Stomach (tissue), 9 donors: ENCODE results near the gene MSANTD2. TPM values are rescaled to one million over a fixed set of nuclear protein-coding genes. Genes with fewer than 3 reads are reported as not detected.

ENCODE experiments used
- DNase-seq, 2 donors: peaks; one replicate each; pipeline versions ENCODE4 v3.0.0 to v3.0.0-alpha.2; 2013 to 2019
- H3K27ac ChIP-seq, 5 donors: fragments of 200-600 bp in 4 of 5; sonication (generic) in 4 of 5; one replicate each; pipeline ENCODE4 v1.5.1; 2013 to 2019; ENCODE audit warnings: mild to moderate bottlenecking in 1 of 5, moderate library complexity in 1 of 5
- H3K27me3 ChIP-seq, 3 donors: fragments of 200-600 bp; sonication (generic); one replicate each; pipeline ENCODE4 v1.5.1; 2017 to 2019; ENCODE audit warnings: mixed run types in 1 of 3
- H3K36me3 ChIP-seq, 4 donors: fragments of 200-600 bp; sonication (generic); 1 replicate in 3 of 4; 2 replicates in 1 of 4; pipeline ENCODE4 v1.5.1; 2016 to 2019
- H3K4me1 ChIP-seq, 4 donors: fragments of 200-600 bp; sonication (generic); one replicate each; pipeline ENCODE4 v1.5.1; 2016 to 2019
- H3K4me3 ChIP-seq, 4 donors: fragments of 200-600 bp; sonication (generic) in 3 of 4; one replicate each; pipeline ENCODE4 v1.5.1; 2016 to 2019; ENCODE audit warnings: mild to moderate bottlenecking in 1 of 4
- H3K9me3 ChIP-seq, 4 donors: fragments of 200-600 bp; sonication (generic); one replicate each; pipeline ENCODE4 v1.5.1; 2016 to 2019
- EP300 ChIP-seq: sonication (generic); formaldehyde crosslinking; IDR thresholded peaks from one replicate; pipeline ENCODE4 v1.6.1; 2017; ENCODE audit warnings: antibody characterized with exemption
- POLR2A ChIP-seq, 4 donors: fragments of 450-650 bp; IDR thresholded peaks; one replicate each; pipeline ENCODE4 v1.6.1; 2016; ENCODE audit warnings: antibody characterized with exemption in 4 of 4, control low read depth in 2 of 4, mild to moderate bottlenecking in 1 of 4, moderate library complexity in 1 of 4
- POLR2AphosphoS5 ChIP-seq, 3 donors: sonication (generic); formaldehyde crosslinking; IDR thresholded peaks; one replicate each; pipeline ENCODE4 v1.6.1; 2016; ENCODE audit warnings: antibody characterized with exemption in 3 of 3
- WGBS, 5 donors: extraction: QIAGEN DNeasy Blood & Tissue Kit in 3 of 5; methylation state at CpG; one replicate each; pipeline versions ENCODE4 v1.1.5 to v1.1.7; 2013 to 2018; 5-methylcytosine and 5-hydroxymethylcytosine counted together
- intact Hi-C: fragments of 100-400 bp; cut with DNase I; formaldehyde crosslinking; loops from one replicate; pipeline ENCODE4 v1.15.1; 2023; ENCODE audit warnings: low total_unique reads
- polyA plus RNA-seq, 3 donors: library from polyadenylated mRNA; stranded (reverse); fragments of 200-250 nt; gene quantifications; one replicate each; pipeline ENCODE4 v1.2.3, GENCODE V29; 2013
- total RNA-seq, 5 donors: library from RNA; depleted of rRNA; stranded (reverse); fragments of >200 nt; gene quantifications; one replicate each; pipeline versions ENCODE4 v1.1.0 to v1.2.3, GENCODE V29; 2014 to 2016
- TF ChIP-seq, protein P1 (sequence below), 7 experiments: fragments of 450-650 bp in 4 of 7; fragments of 200-600 bp in 3 of 7; sonication (generic) in 3 of 7; IDR thresholded peaks; one replicate each; pipeline ENCODE4 v1.5.1; 2016 to 2019; ENCODE audit warnings: antibody characterized with exemption in 7 of 7, control low read depth in 2 of 7, mild to moderate bottlenecking in 1 of 7
- donor health status: healthy with polysubstance abuse.
- donor health status: Bipolar disorder and iron deficiency.
- donor health status: healthy.

Gene MSANTD2
- total and polyA plus RNA-seq, 8 donors, result 2.8 to 40.2 (median 8.3) TPM

DNA sequence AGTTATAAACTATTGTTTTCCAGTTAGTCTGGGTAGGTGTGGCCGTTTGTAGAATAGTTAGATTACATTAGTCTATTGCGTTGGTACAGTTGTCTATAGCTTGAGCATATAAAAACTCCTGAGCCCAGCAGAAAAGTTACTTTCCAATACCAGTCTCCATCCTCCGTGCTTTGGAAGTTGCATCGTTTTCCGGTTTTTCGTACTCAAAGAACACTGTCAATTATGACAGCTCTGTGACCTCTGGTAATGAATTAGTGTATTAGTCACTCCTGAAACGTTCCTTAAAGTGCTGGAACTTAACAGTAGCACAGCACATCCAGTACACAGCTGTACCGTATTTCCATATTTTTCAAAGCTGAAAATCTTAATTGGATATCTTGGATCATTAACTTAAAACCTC lies 808 bp upstream of the MSANTD2 start:
- 2 to 11% (median 6%) methylated on average over 8 of the region's 8 CpGs for WGBS, 5 donors
- H3K4me3 ChIP-seq, result peak overlapping the region; percentile 86 to 100 (median 96)

DNA sequence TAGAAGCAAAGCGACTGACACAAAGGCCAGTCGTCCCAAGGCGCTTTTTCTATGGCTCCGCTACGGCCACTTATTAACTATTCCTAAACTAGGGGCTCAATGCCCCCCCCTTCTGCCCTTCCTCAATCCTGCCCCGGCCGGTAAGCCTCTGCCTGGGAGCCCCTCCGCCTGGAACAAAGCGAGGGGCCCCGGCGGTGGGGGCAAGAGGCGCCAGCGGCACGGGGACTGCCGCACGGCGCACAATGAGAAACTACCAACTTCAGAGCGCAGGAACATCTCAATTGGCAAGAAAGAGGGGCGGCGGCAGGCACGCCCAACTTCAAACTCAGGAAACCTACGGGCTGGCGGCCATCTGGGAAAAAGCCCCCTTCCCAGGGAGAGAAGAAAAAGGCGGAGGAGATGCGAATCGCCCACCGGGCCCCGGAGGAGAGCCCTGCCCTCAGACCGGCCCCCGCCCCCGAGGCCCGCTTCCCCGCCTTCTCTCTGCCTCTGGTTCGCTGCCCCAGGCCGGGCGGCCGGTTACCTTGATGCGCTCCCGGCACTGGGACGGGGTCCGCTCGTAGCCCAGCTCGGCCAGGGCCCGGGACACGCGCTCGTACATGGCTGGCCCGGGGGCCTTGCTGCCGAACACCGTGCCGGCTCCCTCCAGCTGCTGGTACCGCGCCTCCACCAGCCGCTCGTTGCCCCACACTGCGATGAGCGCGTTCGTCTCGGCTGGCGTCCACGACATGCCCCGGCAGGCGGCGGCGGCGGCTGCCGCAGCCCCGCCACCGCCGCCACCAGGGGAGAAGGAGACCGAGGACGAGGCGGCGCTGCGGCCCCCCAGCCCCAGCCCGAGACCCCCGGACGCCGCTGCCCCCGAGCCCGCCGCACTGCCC lies 619 bp downstream of the MSANTD2 start:
- WGBS, 5 donors, result 0 to 1% (median 1%) methylated on average over 44 to 83 of the region's 83 CpGs
- Histone ChIP-seq H3K36me3 (no peaks in the 10 kb centered on the region), H3K4me3 (peak overlapping the region; percentile 86 to 100 (median 96)), H3K27ac (peak overlapping the region; percentile 92 to 100 (median 98)), H3K4me1 (peaks cover 15 to 52% (median 39%) of the 10 kb centered on the region in 4 donors), H3K9me3 (no peaks in the 10 kb centered on the region), H3K27me3 (no peaks in the 10 kb centered on the region)
- TF ChIP-seq, protein P1, sequence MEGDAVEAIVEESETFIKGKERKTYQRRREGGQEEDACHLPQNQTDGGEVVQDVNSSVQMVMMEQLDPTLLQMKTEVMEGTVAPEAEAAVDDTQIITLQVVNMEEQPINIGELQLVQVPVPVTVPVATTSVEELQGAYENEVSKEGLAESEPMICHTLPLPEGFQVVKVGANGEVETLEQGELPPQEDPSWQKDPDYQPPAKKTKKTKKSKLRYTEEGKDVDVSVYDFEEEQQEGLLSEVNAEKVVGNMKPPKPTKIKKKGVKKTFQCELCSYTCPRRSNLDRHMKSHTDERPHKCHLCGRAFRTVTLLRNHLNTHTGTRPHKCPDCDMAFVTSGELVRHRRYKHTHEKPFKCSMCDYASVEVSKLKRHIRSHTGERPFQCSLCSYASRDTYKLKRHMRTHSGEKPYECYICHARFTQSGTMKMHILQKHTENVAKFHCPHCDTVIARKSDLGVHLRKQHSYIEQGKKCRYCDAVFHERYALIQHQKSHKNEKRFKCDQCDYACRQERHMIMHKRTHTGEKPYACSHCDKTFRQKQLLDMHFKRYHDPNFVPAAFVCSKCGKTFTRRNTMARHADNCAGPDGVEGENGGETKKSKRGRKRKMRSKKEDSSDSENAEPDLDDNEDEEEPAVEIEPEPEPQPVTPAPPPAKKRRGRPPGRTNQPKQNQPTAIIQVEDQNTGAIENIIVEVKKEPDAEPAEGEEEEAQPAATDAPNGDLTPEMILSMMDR (IDR thresholded peaks at IDR 0.05), result no peak
- no peak for TF ChIP-seq POLR2AphosphoS5 (IDR thresholded peaks at IDR 0.05)
- no peak for TF ChIP-seq EP300
- TF ChIP-seq POLR2A (IDR thresholded peaks at IDR 0.05), result no peak
- DNase-seq, result peak; percentile 28 to 65
- intact Hi-C loops, result no loop called here

More for the DNA sequence above, 808 bp upstream of the MSANTD2 start:
- Histone ChIP-seq H3K27me3 (no peaks in the 10 kb centered on the region), H3K36me3 (peaks cover 7 to 10% (median 9%) of the 10 kb centered on the region in 4 donors), H3K9me3 (no peaks in the 10 kb centered on the region), H3K27ac (peak overlapping the region in 4 of 5 donors; percentile 92 to 100 (median 98)), H3K4me1 (peaks cover 15 to 47% (median 35%) of the 10 kb centered on the region in 4 donors)
- DNase-seq, result peak in 1 of 2 donors; percentile 50
- intact Hi-C loops, result no loop called here
- TF ChIP-seq EP300 (no peak), POLR2AphosphoS5 (IDR thresholded peaks at IDR 0.05) (peak in 1 of 3 donors; percentile 32)
- TF ChIP-seq, protein P1 (IDR thresholded peaks at IDR 0.05), result no peak

DNA sequence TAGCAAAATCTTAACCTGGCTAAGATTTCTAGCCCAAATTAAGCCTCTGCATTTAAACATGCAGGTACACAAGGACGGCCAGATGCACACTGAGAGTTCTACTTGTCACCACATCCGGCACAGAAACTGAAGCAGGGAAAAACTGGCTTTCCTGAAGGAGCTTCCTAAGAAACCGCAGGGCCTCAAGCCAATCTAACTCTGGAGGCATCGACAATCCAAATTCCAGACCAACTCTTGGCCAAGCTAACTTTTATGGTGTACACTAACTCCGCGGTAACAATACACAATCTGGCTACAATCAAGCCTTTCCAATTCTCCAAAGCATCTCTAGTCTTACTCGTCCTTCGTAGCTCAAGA lies 1.2 kb downstream of the MSANTD2 start:
- DNase-seq, result peak in 1 of 2 donors; percentile 65
- H3K27ac ChIP-seq, result peak overlapping the region; percentile 92 to 100 (median 98)
- H3K4me1 ChIP-seq, result peaks cover 15 to 52% (median 40%) of the 10 kb centered on the region in 4 donors
- 0 to 4% (median 1%) methylated on average over 8 of the region's 8 CpGs for WGBS, 5 donors
- peak overlapping the region; percentile 86 to 100 (median 96) for H3K4me3 ChIP-seq
- H3K36me3 ChIP-seq, result no peaks in the 10 kb centered on the region
- H3K27me3 ChIP-seq, result no peaks in the 10 kb centered on the region
- TF ChIP-seq, protein P1 (IDR thresholded peaks at IDR 0.05), result no peak
- no peak for TF ChIP-seq POLR2AphosphoS5 (IDR thresholded peaks at IDR 0.05)
- TF ChIP-seq EP300, result no peak
- no peak for TF ChIP-seq POLR2A (IDR thresholded peaks at IDR 0.05)
- H3K9me3 ChIP-seq, result no peaks in the 10 kb centered on the region
- intact Hi-C loops, result no loop called here

DNA sequence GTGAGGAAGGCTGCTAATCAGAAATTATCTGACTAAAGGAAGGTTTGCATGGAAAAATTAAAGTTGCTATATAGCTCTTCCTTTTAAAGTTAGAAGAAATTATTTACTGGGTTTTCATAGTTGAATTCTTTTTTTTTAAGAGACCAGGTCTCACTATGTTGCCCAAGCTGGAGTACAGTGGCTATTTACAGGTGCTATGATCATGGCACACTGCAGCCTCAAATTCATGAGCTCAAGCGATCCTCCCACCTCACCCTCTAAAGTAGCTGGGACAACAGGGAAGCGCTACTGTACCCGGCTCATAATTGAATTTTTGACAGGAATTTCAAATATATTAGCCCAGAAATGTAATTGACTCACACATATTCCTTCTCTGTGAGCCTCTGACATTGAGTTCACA lies 3.9 kb downstream of the MSANTD2 start:
- no peaks in the 10 kb centered on the region for H3K36me3 ChIP-seq
- peaks cover 19 to 72% (median 50%) of the 10 kb centered on the region in 4 donors for H3K4me1 ChIP-seq
- intact Hi-C loops, result no loop called here
- WGBS, 5 donors, result 87 to 93% (median 90%) methylated on average over 3 of the region's 3 CpGs
- no peak overlapping the region for H3K4me3 ChIP-seq
- DNase-seq, result no peak
- H3K27me3 ChIP-seq, result no peaks in the 10 kb centered on the region
- H3K9me3 ChIP-seq, result no peaks in the 10 kb centered on the region
- H3K27ac ChIP-seq, result no peak overlapping the region
- TF ChIP-seq POLR2A (IDR thresholded peaks at IDR 0.05) (no peak), EP300 (no peak), POLR2AphosphoS5 (IDR thresholded peaks at IDR 0.05) (no peak)
- TF ChIP-seq, protein P1 (IDR thresholded peaks at IDR 0.05), result no peak
